Prostate gland (tissue), 2 donors: Measurements from ENCODE around the gene CLCN2.

ENCODE experiments used
- CTCF ChIP-seq, 4 experiments: fragments of 200-600 bp in 2 of 4; fragments of 450-650 bp in 2 of 4; sonication (generic) in 2 of 4; IDR thresholded peaks; 1 replicate in 3 of 4; 2 replicates in 1 of 4; pipeline ENCODE4 v1.5.1; 2016 to 2019; ENCODE audit warnings: antibody characterized with exemption in 4 of 4, mild to moderate bottlenecking in 2 of 4, moderate library complexity in 2 of 4
- POLR2A ChIP-seq: fragments of 450-650 bp; IDR thresholded peaks from one replicate; pipeline ENCODE4 v1.6.1; 2016; ENCODE audit warnings: antibody characterized with exemption, mild to moderate bottlenecking
- POLR2AphosphoS5 ChIP-seq: sonication (generic); formaldehyde crosslinking; IDR thresholded peaks from one replicate; pipeline ENCODE4 v1.6.1; 2017; ENCODE audit warnings: antibody characterized with exemption

- TF ChIP-seq CTCF (IDR thresholded peaks at IDR 0.05) (no peak), POLR2AphosphoS5 (no peak), POLR2A (no peak)
Observed at GRCh38 chr3:184337399-184337714, 24.0 kb downstream of the CLCN2 start, which contains the start of gene FAM131A.
